ENCODE measurements around the gene RBM15. TPM values are rescaled to one million over a fixed set of nuclear protein-coding genes. Genes with fewer than 3 reads are reported as not detected.

RBM15 gene
- total RNA-seq, 1 experiment from 2014 or later = 32.1 TPM

DNA sequence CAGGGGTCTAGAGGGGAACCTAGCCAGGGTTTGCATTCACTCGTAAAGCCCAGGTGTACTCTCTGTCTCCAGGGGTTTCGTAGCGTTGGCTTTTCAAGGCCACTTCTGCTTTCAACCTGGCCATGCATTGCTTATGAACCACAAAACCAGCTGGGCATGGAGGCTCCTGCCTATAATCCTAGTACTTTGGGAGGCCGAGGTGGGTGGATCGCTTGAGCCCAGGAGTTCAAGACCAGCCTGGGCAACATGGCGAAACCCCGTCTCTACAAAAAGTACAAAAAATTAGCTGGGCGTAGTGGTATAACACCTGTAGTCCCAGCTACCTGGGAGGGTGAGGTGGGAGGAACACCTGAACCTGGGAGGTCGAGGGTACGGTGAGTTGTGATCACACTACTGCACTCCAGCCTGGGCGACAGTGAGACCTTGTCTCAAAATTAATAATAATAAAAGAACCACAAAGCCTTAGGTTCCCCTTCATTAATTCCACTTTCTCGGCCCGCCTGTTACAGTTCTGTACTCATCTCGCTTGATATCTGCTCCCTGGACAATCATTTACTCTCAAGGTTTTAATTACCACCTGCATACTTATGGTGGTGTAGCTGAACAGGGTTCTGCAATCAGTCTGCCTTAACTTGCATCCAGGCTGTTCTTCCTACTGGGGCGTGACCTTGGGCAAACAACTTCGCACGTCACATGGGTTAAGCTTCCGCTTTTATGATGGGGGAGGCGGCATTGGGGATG, 45.6 kb downstream of the RBM15 start:
- no TSS peak for BruUV-seq (replicated peaks)
- POLR2A ChIA-PET = no interaction called here
- Histone ChIP-seq H3K27me3 (ENCODE audit: control insufficient read depth, insufficient read depth, low read length) (no peaks in the 10 kb centered on the region), H3K4me3 (ENCODE audit: low read depth in 2 of 2, low read length in 2 of 2) (no peak overlapping the region), H3K9me3 (ENCODE audit: control insufficient read depth, insufficient read depth, low read depth, low read length) (no peaks in the 10 kb centered on the region), H3K4me1 (ENCODE audit: control insufficient read depth, insufficient read depth, low read length) (no peaks in the 10 kb centered on the region), H3K27ac (ENCODE audit: low read length) (no peak overlapping the region), H3K36me3 (ENCODE audit: control insufficient read depth, insufficient read depth, low read length) (no peaks in the 10 kb centered on the region)
- intact Hi-C loops (cut with micrococcal nuclease; ENCODE audit: unreplicated experiment) (no loop called here), in situ Hi-C loops (cut with HindIII; ENCODE audit: low pct_unique_long_range_greater_than_20kb, low sequenced_read_pairs) (no loop called here)
- CTCF ChIA-PET = no interaction called here
- TF ChIP-seq SIN3A (IDR thresholded peaks at IDR 0.05; ENCODE audit: borderline replicate concordance, insufficient read depth, low read depth, low read length) (no peak), TCF7L2 (IDR thresholded peaks at IDR 0.05; ENCODE audit: low read depth, low read length) (no peak), POLR2AphosphoS5 (IDR thresholded peaks at IDR 0.05; ENCODE audit: low read depth, low read length) (no peak)
- TF ChIP-seq, protein P1, sequence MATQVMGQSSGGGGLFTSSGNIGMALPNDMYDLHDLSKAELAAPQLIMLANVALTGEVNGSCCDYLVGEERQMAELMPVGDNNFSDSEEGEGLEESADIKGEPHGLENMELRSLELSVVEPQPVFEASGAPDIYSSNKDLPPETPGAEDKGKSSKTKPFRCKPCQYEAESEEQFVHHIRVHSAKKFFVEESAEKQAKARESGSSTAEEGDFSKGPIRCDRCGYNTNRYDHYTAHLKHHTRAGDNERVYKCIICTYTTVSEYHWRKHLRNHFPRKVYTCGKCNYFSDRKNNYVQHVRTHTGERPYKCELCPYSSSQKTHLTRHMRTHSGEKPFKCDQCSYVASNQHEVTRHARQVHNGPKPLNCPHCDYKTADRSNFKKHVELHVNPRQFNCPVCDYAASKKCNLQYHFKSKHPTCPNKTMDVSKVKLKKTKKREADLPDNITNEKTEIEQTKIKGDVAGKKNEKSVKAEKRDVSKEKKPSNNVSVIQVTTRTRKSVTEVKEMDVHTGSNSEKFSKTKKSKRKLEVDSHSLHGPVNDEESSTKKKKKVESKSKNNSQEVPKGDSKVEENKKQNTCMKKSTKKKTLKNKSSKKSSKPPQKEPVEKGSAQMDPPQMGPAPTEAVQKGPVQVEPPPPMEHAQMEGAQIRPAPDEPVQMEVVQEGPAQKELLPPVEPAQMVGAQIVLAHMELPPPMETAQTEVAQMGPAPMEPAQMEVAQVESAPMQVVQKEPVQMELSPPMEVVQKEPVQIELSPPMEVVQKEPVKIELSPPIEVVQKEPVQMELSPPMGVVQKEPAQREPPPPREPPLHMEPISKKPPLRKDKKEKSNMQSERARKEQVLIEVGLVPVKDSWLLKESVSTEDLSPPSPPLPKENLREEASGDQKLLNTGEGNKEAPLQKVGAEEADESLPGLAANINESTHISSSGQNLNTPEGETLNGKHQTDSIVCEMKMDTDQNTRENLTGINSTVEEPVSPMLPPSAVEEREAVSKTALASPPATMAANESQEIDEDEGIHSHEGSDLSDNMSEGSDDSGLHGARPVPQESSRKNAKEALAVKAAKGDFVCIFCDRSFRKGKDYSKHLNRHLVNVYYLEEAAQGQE (IDR thresholded peaks at IDR 0.05; ENCODE audit: insufficient read depth in 1 of 2, low read depth in 2 of 2, low read length in 1 of 2) = no peak
- TF ChIP-seq, protein P2, sequence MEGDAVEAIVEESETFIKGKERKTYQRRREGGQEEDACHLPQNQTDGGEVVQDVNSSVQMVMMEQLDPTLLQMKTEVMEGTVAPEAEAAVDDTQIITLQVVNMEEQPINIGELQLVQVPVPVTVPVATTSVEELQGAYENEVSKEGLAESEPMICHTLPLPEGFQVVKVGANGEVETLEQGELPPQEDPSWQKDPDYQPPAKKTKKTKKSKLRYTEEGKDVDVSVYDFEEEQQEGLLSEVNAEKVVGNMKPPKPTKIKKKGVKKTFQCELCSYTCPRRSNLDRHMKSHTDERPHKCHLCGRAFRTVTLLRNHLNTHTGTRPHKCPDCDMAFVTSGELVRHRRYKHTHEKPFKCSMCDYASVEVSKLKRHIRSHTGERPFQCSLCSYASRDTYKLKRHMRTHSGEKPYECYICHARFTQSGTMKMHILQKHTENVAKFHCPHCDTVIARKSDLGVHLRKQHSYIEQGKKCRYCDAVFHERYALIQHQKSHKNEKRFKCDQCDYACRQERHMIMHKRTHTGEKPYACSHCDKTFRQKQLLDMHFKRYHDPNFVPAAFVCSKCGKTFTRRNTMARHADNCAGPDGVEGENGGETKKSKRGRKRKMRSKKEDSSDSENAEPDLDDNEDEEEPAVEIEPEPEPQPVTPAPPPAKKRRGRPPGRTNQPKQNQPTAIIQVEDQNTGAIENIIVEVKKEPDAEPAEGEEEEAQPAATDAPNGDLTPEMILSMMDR (IDR thresholded peaks at IDR 0.05) = no peak
- DNase-seq (ENCODE audit: low read depth, low spot score) = no peak
- ATAC-seq = no peak

DNA sequence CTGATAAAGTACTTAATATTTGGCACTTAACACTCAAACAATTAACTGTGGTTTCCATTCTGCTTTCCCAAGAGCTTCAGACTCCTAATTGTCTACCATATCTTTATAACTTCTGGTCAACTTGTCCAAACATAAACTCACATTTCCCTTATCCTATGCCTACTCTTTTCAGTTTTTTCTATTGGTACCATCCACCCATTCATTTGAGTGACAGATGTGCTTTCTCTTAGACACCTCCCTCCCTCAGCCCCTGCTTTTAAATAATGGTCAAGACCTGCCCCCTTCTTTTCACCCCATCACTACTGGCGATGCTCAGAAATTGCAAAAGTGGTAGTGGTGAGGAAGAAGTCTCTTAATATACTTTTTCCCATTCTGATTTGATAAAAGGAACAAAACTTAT, 46.2 kb downstream of the RBM15 start:
- no peak overlapping the region for H3K4me3 ChIP-seq (ENCODE audit: low read depth in 2 of 2, low read length in 2 of 2)
- intact Hi-C loops (cut with micrococcal nuclease; ENCODE audit: unreplicated experiment) = no loop called here
- CTCF ChIA-PET = no interaction called here

More for the DNA sequence above, 46.2 kb downstream of the RBM15 start:
- TF ChIP-seq, protein P2 (IDR thresholded peaks at IDR 0.05) = no peak
- TF ChIP-seq, protein P1 (IDR thresholded peaks at IDR 0.05; ENCODE audit: insufficient read depth in 1 of 2, low read depth in 2 of 2, low read length in 1 of 2) = no peak
- no peak for TF ChIP-seq TCF7L2 (IDR thresholded peaks at IDR 0.05; ENCODE audit: low read depth, low read length)
- no peak for TF ChIP-seq POLR2AphosphoS5 (IDR thresholded peaks at IDR 0.05; ENCODE audit: low read depth, low read length)
- TF ChIP-seq SIN3A (IDR thresholded peaks at IDR 0.05; ENCODE audit: borderline replicate concordance, insufficient read depth, low read depth, low read length) = no peak
- in situ Hi-C loops (cut with HindIII; ENCODE audit: low pct_unique_long_range_greater_than_20kb, low sequenced_read_pairs) = no loop called here
- no peak for DNase-seq (ENCODE audit: low read depth, low spot score)
- no peaks in the 10 kb centered on the region for H3K4me1 ChIP-seq (ENCODE audit: control insufficient read depth, insufficient read depth, low read length)
- no TSS peak for BruUV-seq (replicated peaks)
- H3K36me3 ChIP-seq (ENCODE audit: control insufficient read depth, insufficient read depth, low read length) = no peaks in the 10 kb centered on the region
- no peaks in the 10 kb centered on the region for H3K27me3 ChIP-seq (ENCODE audit: control insufficient read depth, insufficient read depth, low read length)
- H3K9me3 ChIP-seq (ENCODE audit: control insufficient read depth, insufficient read depth, low read depth, low read length) = no peaks in the 10 kb centered on the region
- no peak for ATAC-seq
- H3K27ac ChIP-seq (ENCODE audit: low read length) = no peak overlapping the region
- POLR2A ChIA-PET = no interaction called here
